Endothelial cell (in vitro differentiated cells): ENCODE data around the gene MED12. TPM values are rescaled to one million over a fixed set of nuclear protein-coding genes. Genes with fewer than 3 reads are reported as not detected.
A peak's percentile ranks its signal among the peaks of the same experiment; 100 is the strongest.

Source experiments
- DNase-seq: peaks from one replicate; pipeline ENCODE4 v3.0.0; 2021; ENCODE audit warnings: low spot score
- H3K27ac Mint-ChIP-seq: one replicate; pipeline ENCODE4 v1.8.0; 2021; ENCODE audit warnings: mixed read lengths, inconsistent platforms; ENCODE audit not compliant: unreplicated experiment
- H3K27me3 Mint-ChIP-seq: one replicate; pipeline ENCODE4 v1.8.0; 2021; ENCODE audit warnings: mild to moderate bottlenecking, moderate library complexity, mixed read lengths, inconsistent platforms; ENCODE audit not compliant: unreplicated experiment
- H3K36me3 Mint-ChIP-seq: one replicate; pipeline ENCODE4 v1.8.0; 2021; ENCODE audit warnings: mild to moderate bottlenecking, low read depth, mixed read lengths, inconsistent platforms; ENCODE audit not compliant: unreplicated experiment
- H3K4me1 Mint-ChIP-seq: one replicate; pipeline ENCODE4 v1.8.0; 2021; ENCODE audit warnings: mild to moderate bottlenecking, mixed read lengths, inconsistent platforms; ENCODE audit not compliant: unreplicated experiment
- H3K4me3 Mint-ChIP-seq: one replicate; pipeline ENCODE4 v1.8.0; 2021; ENCODE audit warnings: mild to moderate bottlenecking, mixed read lengths, inconsistent platforms; ENCODE audit not compliant: unreplicated experiment
- H3K9me3 Mint-ChIP-seq: one replicate; pipeline ENCODE4 v1.8.0; 2021; ENCODE audit warnings: mixed read lengths, inconsistent platforms; ENCODE audit not compliant: unreplicated experiment
- long read RNA-seq: library from polyadenylated mRNA; unstranded; transcript quantifications from one replicate; pipeline ENCODE4 v2.0.0, GENCODE V29; 2020; ENCODE audit not compliant: unreplicated experiment
- total RNA-seq: library from RNA; stranded (reverse); fragmentation: NEBNext Ultra II Directional; extraction: Animal tissue kit (Norgen Biotek cat#: 25700); gene quantifications from one replicate; pipeline ENCODE4 v1.2.1, GENCODE V29; 2021; ENCODE audit not compliant: unreplicated experiment
- TF ChIP-seq, protein P1 (sequence below): fragments of 200-600 bp; sonication (generic); IDR thresholded peaks from one replicate; pipeline ENCODE4 v1.5.0; 2021; ENCODE audit warnings: antibody characterized with exemption; ENCODE audit not compliant: unreplicated experiment

Gene MED12
- 128 TPM for total RNA-seq
- long read RNA-seq, partial matches to known transcripts, result 3 of 3 reads
- long read RNA-seq, other reads (novel, unspliced or antisense), result 0 of 3 reads

GRCh38 chrX:71118032-71118984, at the start of gene MED12:
MED12 (plus strand) TSS chrX:71118596; CDS start chrX:71118755, 159 bp downstream.
- H3K9me3 Mint-ChIP-seq, result no peaks in the 10 kb centered on the region
- peak within 1 kb of the TSS; percentile 89 for H3K4me3 Mint-ChIP-seq
- TF ChIP-seq, protein P1, sequence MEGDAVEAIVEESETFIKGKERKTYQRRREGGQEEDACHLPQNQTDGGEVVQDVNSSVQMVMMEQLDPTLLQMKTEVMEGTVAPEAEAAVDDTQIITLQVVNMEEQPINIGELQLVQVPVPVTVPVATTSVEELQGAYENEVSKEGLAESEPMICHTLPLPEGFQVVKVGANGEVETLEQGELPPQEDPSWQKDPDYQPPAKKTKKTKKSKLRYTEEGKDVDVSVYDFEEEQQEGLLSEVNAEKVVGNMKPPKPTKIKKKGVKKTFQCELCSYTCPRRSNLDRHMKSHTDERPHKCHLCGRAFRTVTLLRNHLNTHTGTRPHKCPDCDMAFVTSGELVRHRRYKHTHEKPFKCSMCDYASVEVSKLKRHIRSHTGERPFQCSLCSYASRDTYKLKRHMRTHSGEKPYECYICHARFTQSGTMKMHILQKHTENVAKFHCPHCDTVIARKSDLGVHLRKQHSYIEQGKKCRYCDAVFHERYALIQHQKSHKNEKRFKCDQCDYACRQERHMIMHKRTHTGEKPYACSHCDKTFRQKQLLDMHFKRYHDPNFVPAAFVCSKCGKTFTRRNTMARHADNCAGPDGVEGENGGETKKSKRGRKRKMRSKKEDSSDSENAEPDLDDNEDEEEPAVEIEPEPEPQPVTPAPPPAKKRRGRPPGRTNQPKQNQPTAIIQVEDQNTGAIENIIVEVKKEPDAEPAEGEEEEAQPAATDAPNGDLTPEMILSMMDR, result no peak
- peak; percentile 72 for DNase-seq
- no peak within 1 kb of the TSS for H3K27ac Mint-ChIP-seq
- H3K27me3 Mint-ChIP-seq, result no peaks in the 10 kb centered on the region
- H3K4me1 Mint-ChIP-seq, result no peaks in the 10 kb centered on the region
- H3K36me3 Mint-ChIP-seq, result peaks cover 18% of the 10 kb centered on the region

- TF ChIP-seq, protein P1, result no peak
- Mint-ChIP-seq H3K9me3 (no peaks in the 10 kb centered on the region), H3K27ac (no peak overlapping the region), H3K4me3 (no peak overlapping the region), H3K36me3 (no peaks in the 10 kb centered on the region), H3K27me3 (no peaks in the 10 kb centered on the region), H3K4me1 (peaks cover 14% of the 10 kb centered on the region)
- no peak for DNase-seq
Measured at GRCh38 chrX:71070531-71070930, 47.9 kb upstream of the MED12 start.

DNA sequence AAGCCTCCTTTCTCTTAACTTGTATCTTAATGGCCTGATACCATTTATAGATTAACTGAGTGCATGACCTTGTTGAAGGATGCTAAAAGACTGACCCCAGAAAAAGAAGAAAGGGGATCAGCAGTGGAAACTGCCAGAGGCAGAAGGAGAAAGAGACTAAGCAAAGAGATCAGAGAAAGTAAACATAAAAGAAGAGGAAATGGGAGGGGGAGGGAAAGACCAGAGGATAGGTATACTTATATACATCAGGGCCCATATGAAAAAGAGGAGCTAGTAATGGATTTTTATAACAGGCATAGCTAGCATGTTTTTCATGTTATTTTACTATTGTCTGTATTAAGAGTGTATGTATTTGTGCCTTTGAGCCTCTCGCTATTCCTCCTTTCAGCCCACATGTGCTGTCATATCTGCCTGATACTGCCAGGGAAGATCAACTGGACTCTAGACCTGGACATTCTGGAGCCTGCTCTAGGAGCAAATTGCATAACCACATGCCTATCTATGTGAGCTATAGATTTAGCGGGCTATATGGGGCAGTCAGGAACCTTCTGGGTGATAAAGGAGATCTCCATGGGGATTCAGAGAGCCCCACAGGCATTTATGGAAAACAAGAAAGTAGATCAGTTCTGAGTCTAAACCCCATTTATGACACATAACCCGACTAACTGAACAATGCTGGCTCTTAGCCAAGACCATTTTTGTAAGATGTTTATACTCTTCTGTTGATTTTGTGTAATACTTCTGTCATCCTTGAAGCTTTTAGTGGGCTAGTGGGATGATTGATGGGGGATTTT, 36.9 kb upstream of the MED12 start:
- Mint-ChIP-seq H3K4me3 (no peak overlapping the region), H3K4me1 (no peaks in the 10 kb centered on the region), H3K9me3 (no peaks in the 10 kb centered on the region), H3K27me3 (no peaks in the 10 kb centered on the region), H3K36me3 (no peaks in the 10 kb centered on the region), H3K27ac (no peak overlapping the region)
- TF ChIP-seq, protein P1, result no peak
- DNase-seq, result no peak

DNA sequence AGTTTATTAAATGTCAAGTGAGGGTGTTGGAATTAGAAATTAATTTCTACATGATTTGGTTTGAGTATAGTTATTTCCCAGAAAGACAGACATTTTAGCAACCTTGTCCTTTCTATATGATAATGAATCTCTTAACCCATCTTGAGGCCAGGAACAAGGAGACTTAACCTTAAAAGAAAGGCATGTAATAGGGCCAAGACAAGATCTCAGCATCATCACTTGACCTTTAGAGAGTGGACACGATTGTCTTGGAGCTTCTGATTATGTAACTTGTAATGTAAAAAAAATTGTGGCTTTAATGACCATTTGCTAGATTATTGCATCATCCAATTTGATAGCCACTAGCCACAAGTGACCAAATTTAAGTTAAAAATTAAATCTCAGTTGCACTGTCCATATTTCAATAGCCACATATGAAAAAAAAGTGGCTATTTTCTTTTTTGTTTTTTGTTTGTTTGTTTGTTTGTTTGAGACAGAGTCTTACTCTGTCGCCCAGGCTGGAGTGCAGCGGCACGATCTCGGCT, 36.2 kb upstream of the MED12 start:
- TF ChIP-seq, protein P1, result no peak
- Mint-ChIP-seq H3K9me3 (no peaks in the 10 kb centered on the region), H3K27ac (no peak overlapping the region), H3K27me3 (no peaks in the 10 kb centered on the region), H3K4me3 (no peak overlapping the region), H3K4me1 (no peaks in the 10 kb centered on the region), H3K36me3 (no peaks in the 10 kb centered on the region)
- no peak for DNase-seq
